Neural cell (in vitro differentiated cells): Measurements from ENCODE around the gene COL4A2. TPM values are rescaled to one million over a fixed set of nuclear protein-coding genes. Genes with fewer than 3 reads are reported as not detected.

ENCODE experiments used
- H2AFZ ChIP-seq: fragments of 200-600, 300-800 bp; sonication (generic), shearing (Covaris generic); 2 replicates; pipeline ENCODE4 v1.6.0; 2014; ENCODE audit warnings: low read depth, mild to moderate bottlenecking, antibody characterized with exemption, low read length, moderate library complexity
- H3F3A ChIP-seq: fragments of 200-600 bp; shearing (Covaris generic); 2 replicates; pipeline ENCODE4 v1.6.1; 2016; ENCODE audit warnings: mild to moderate bottlenecking, moderate library complexity, mixed read lengths, antibody characterized with exemption, low read length; ENCODE audit not compliant: insufficient read depth, poor library complexity, severe bottlenecking
- H3K27ac ChIP-seq: fragments of 200-600, 300-800 bp; sonication (generic), shearing (Covaris generic); 2 replicates; pipeline ENCODE4 v1.5.1; 2014; ENCODE audit warnings: mild to moderate bottlenecking, low read length, moderate library complexity
- H3K27me3 ChIP-seq: fragments of 300-800, 200-600 bp; sonication (generic), shearing (Covaris generic); 2 replicates; pipeline ENCODE4 v1.6.0; 2014; ENCODE audit warnings: mild to moderate bottlenecking, low read depth, low read length, moderate library complexity; ENCODE audit not compliant: insufficient read depth
- H3K36me3 ChIP-seq: fragments of 300-800, 200-600 bp; sonication (generic), shearing (Covaris generic); 2 replicates; pipeline ENCODE4 v1.5.1; 2014; ENCODE audit warnings: mild to moderate bottlenecking, antibody characterized with exemption, low read length, moderate library complexity; ENCODE audit not compliant: insufficient read depth
- H3K4me2 ChIP-seq: fragments of 300-800, 200-600 bp; sonication (generic), shearing (Covaris generic); 2 replicates; pipeline ENCODE4 v1.6.0; 2014; ENCODE audit warnings: mild to moderate bottlenecking, low read length
- H3K4me3 ChIP-seq: fragments of 300-800, 200-600 bp; sonication (generic), shearing (Covaris generic); 2 replicates; pipeline ENCODE4 v1.5.1; 2014; ENCODE audit warnings: mild to moderate bottlenecking, low read length, moderate library complexity
- H3K79me2 ChIP-seq: fragments of 200-600 bp; shearing (Covaris generic); replicated peaks from 2 replicates; pipeline ENCODE4 v1.6.0; 2014; ENCODE audit warnings: mild to moderate bottlenecking, low read length, moderate library complexity; ENCODE audit not compliant: insufficient read depth
- H3K9ac ChIP-seq: fragments of 300-800, 200-600 bp; sonication (generic), shearing (Covaris generic); 2 replicates; pipeline ENCODE4 v1.6.1; 2016; ENCODE audit warnings: mild to moderate bottlenecking, low read length, mixed read lengths
- H3K9me2 ChIP-seq: fragments of 200-600 bp; shearing (Covaris generic); 2 replicates; pipeline ENCODE4 v1.6.1; 2016; ENCODE audit warnings: mild to moderate bottlenecking, low read length, mixed read lengths; ENCODE audit not compliant: insufficient read depth
- H3K9me3 ChIP-seq: fragments of 200-600, 300-800 bp; sonication (generic), shearing (Covaris generic); 2 replicates; pipeline ENCODE4 v1.6.1; 2016; ENCODE audit warnings: mild to moderate bottlenecking, mixed run types, low read length, moderate library complexity, mixed read lengths
- H4K20me1 ChIP-seq: fragments of 200-600 bp; shearing (Covaris generic); 2 replicates; pipeline ENCODE4 v1.6.1; 2016; ENCODE audit warnings: mild to moderate bottlenecking, mixed run types; ENCODE audit not compliant: insufficient read depth
- EP300 ChIP-seq: fragments of 450-650 bp; conservative IDR thresholded peaks from 2 replicates; pipeline ENCODE4 v1.6.1; 2014; ENCODE audit warnings: antibody characterized with exemption, mild to moderate bottlenecking, moderate library complexity; ENCODE audit not compliant: poor library complexity, severe bottlenecking
- EZH2 ChIP-seq: fragments of 200-600, 300-800 bp; shearing (Covaris generic), sonication (generic); IDR thresholded peaks from 2 replicates; pipeline ENCODE4 v1.6.1; 2014; ENCODE audit warnings: antibody characterized with exemption, low read length, borderline replicate concordance, mild to moderate bottlenecking; ENCODE audit not compliant: insufficient read depth, poor library complexity, severe bottlenecking
- MXI1 ChIP-seq: fragments of 450-650 bp; conservative IDR thresholded peaks from 2 replicates; pipeline ENCODE4 v1.6.1; 2014; ENCODE audit warnings: antibody characterized with exemption, mild to moderate bottlenecking; ENCODE audit not compliant: poor library complexity, severe bottlenecking
- POLR2AphosphoS5 ChIP-seq: IDR thresholded peaks from 2 replicates; pipeline ENCODE4 v1.6.1; 2012
- RAD21 ChIP-seq: fragments of 450-650 bp; conservative IDR thresholded peaks from 2 replicates; pipeline ENCODE4 v1.6.1; 2014; ENCODE audit warnings: antibody characterized with exemption, mild to moderate bottlenecking, moderate library complexity
- SMC3 ChIP-seq: fragments of 450-650 bp; conservative IDR thresholded peaks from 2 replicates; pipeline ENCODE4 v1.6.1; 2014; ENCODE audit warnings: antibody characterized with exemption, mild to moderate bottlenecking, moderate library complexity; ENCODE audit not compliant: poor library complexity
- TAF1 ChIP-seq: IDR thresholded peaks from 2 replicates; pipeline ENCODE4 v1.6.1; 2012; ENCODE audit warnings: low read depth
- polyA plus RNA-seq: library from polyadenylated mRNA; depleted of rRNA; stranded (reverse); fragments of >200 nt; gene quantifications from 2 replicates; pipeline ENCODE4 v1.2.3, GENCODE V29; 2014
- TF ChIP-seq, protein P1 (sequence below): fragments of 450-650 bp; IDR thresholded peaks from 2 replicates; pipeline ENCODE4 v1.5.1; 2014; ENCODE audit warnings: antibody characterized with exemption, mild to moderate bottlenecking, moderate library complexity; ENCODE audit not compliant: poor library complexity, severe bottlenecking
- TF ChIP-seq, protein P2 (sequence below): IDR thresholded peaks from 2 replicates; pipeline ENCODE4 v1.6.1; 2012; ENCODE audit warnings: borderline replicate concordance

The COL4A2 gene
- polyA plus RNA-seq, 1 donor from 2014 or later = 30.8 TPM

DNA sequence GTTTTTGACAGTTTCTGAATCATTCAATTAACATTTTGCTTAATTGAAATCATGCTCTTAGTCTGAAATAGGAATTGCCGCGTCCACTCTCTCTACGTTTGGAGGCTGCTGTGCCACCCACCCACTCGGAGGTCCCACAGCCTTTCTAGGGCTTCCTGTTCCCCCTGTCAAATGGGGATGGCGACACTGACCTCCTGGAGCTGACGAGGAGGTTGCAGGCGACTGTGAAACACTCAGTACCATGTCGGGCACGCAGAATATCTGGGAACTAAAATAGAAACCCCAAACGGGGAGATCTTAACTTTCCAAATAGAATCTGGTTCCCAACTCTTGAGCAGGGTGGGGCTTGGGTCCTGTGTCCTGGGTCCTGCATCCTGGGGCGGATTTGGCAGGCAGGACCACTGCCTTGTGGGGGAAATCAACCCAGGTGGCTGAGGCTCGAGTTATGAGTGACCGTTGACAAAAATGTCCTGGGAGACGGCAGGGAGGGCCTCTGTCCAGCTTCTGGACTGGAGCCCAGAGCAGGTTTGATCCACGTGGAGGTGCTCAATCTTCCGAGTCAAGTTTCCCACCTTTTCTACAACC is 129.8 kb downstream of the COL4A2 start:
- no peak overlapping the region for H3K4me2 ChIP-seq
- H3K79me2 ChIP-seq = no peaks in the 10 kb centered on the region
- no peaks in the 10 kb centered on the region for H3F3A ChIP-seq
- H4K20me1 ChIP-seq = no peaks in the 10 kb centered on the region
- no peaks in the 10 kb centered on the region for H3K9me3 ChIP-seq
- H3K9ac ChIP-seq = no peak overlapping the region
- TF ChIP-seq TAF1 (no peak), SMC3 (no peak), EZH2 (no peak), POLR2AphosphoS5 (no peak), MXI1 (no peak), RAD21 (no peak), EP300 (no peak)
- TF ChIP-seq, protein P1, sequence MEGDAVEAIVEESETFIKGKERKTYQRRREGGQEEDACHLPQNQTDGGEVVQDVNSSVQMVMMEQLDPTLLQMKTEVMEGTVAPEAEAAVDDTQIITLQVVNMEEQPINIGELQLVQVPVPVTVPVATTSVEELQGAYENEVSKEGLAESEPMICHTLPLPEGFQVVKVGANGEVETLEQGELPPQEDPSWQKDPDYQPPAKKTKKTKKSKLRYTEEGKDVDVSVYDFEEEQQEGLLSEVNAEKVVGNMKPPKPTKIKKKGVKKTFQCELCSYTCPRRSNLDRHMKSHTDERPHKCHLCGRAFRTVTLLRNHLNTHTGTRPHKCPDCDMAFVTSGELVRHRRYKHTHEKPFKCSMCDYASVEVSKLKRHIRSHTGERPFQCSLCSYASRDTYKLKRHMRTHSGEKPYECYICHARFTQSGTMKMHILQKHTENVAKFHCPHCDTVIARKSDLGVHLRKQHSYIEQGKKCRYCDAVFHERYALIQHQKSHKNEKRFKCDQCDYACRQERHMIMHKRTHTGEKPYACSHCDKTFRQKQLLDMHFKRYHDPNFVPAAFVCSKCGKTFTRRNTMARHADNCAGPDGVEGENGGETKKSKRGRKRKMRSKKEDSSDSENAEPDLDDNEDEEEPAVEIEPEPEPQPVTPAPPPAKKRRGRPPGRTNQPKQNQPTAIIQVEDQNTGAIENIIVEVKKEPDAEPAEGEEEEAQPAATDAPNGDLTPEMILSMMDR = no peak
- TF ChIP-seq, protein P2, sequence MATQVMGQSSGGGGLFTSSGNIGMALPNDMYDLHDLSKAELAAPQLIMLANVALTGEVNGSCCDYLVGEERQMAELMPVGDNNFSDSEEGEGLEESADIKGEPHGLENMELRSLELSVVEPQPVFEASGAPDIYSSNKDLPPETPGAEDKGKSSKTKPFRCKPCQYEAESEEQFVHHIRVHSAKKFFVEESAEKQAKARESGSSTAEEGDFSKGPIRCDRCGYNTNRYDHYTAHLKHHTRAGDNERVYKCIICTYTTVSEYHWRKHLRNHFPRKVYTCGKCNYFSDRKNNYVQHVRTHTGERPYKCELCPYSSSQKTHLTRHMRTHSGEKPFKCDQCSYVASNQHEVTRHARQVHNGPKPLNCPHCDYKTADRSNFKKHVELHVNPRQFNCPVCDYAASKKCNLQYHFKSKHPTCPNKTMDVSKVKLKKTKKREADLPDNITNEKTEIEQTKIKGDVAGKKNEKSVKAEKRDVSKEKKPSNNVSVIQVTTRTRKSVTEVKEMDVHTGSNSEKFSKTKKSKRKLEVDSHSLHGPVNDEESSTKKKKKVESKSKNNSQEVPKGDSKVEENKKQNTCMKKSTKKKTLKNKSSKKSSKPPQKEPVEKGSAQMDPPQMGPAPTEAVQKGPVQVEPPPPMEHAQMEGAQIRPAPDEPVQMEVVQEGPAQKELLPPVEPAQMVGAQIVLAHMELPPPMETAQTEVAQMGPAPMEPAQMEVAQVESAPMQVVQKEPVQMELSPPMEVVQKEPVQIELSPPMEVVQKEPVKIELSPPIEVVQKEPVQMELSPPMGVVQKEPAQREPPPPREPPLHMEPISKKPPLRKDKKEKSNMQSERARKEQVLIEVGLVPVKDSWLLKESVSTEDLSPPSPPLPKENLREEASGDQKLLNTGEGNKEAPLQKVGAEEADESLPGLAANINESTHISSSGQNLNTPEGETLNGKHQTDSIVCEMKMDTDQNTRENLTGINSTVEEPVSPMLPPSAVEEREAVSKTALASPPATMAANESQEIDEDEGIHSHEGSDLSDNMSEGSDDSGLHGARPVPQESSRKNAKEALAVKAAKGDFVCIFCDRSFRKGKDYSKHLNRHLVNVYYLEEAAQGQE = no peak
- no peak overlapping the region for H2AFZ ChIP-seq
- H3K4me3 ChIP-seq = no peak overlapping the region
- H3K36me3 ChIP-seq = peaks cover 5% of the 10 kb centered on the region
- H3K9me2 ChIP-seq = no peaks in the 10 kb centered on the region
- no peak overlapping the region for H3K27ac ChIP-seq
- H3K27me3 ChIP-seq = no peaks in the 10 kb centered on the region

DNA sequence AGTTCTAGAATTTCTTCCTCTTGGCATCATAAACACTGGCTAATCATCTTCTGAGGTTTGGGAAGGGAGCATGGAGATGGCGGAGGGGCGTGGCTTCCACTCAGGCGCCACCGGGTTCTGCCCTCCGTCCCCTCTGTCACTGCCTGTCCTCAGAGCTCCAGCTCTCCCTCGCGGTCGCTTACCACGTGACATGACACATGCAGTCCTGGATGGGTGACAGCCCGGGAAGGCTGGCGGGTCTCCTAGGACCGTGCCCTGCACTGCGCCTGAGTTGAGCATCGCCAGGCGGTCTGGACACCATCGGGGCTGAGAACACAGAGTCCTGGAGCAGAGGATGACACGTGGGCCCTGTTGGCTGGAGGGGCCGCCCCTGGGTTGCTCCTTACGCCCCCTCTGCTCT is 131.1 kb downstream of the COL4A2 start:
- H3K4me3 ChIP-seq = no peak overlapping the region
- H3K36me3 ChIP-seq = peaks cover 5% of the 10 kb centered on the region
- H3K9me2 ChIP-seq = no peaks in the 10 kb centered on the region
- TF ChIP-seq, protein P2 = no peak
- TF ChIP-seq POLR2AphosphoS5 (no peak), MXI1 (no peak), EP300 (no peak), RAD21 (no peak), SMC3 (no peak), EZH2 (no peak), TAF1 (no peak)
- TF ChIP-seq, protein P1 = no peak
- H3K4me2 ChIP-seq = no peak overlapping the region
- H3K79me2 ChIP-seq = no peaks in the 10 kb centered on the region
- H3K27me3 ChIP-seq = no peaks in the 10 kb centered on the region
- H4K20me1 ChIP-seq = no peaks in the 10 kb centered on the region
- no peaks in the 10 kb centered on the region for H3K9me3 ChIP-seq
- no peaks in the 10 kb centered on the region for H3F3A ChIP-seq
- no peak overlapping the region for H3K9ac ChIP-seq
- H3K27ac ChIP-seq = no peak overlapping the region
- H2AFZ ChIP-seq = no peak overlapping the region
